ENCODE results near the gene ANKRD33B. TPM values are rescaled to one million over a fixed set of nuclear protein-coding genes. Genes with fewer than 3 reads are reported as not detected.

Gene ANKRD33B
- total RNA-seq, 6 donors from 2014 or later, result 3.1 to 10.5 (median 7.9) TPM

GRCh38 chr5:10520706-10521105 is 43.2 kb upstream of the ANKRD33B start:
- H3K27ac ChIP-seq, result peak overlapping the region in 1 of 4 donors; percentile 10
- H3K4me3 ChIP-seq, result no peak overlapping the region
- H3K9me3 ChIP-seq, result peaks cover 0 to 4% (median 0%) of the 10 kb centered on the region in 4 donors
- ATAC-seq (ENCODE audit: low FRiP score in 2 of 2) (no peak), DNase-seq (no peak)
- no peaks in the 10 kb centered on the region for H3K27me3 ChIP-seq
- TF ChIP-seq CTCF (IDR thresholded peaks at IDR 0.05) (no peak), POLR2A (IDR thresholded peaks at IDR 0.05) (no peak), EP300 (IDR thresholded peaks at IDR 0.05) (no peak), POLR2AphosphoS5 (IDR thresholded peaks at IDR 0.05) (no peak)
- 63 to 74% methylated on average over 4 of the region's 4 CpGs for WGBS, 2 donors
- H3K36me3 ChIP-seq, result no peaks in the 10 kb centered on the region
- H3K4me1 ChIP-seq, result no peaks in the 10 kb centered on the region

DNA sequence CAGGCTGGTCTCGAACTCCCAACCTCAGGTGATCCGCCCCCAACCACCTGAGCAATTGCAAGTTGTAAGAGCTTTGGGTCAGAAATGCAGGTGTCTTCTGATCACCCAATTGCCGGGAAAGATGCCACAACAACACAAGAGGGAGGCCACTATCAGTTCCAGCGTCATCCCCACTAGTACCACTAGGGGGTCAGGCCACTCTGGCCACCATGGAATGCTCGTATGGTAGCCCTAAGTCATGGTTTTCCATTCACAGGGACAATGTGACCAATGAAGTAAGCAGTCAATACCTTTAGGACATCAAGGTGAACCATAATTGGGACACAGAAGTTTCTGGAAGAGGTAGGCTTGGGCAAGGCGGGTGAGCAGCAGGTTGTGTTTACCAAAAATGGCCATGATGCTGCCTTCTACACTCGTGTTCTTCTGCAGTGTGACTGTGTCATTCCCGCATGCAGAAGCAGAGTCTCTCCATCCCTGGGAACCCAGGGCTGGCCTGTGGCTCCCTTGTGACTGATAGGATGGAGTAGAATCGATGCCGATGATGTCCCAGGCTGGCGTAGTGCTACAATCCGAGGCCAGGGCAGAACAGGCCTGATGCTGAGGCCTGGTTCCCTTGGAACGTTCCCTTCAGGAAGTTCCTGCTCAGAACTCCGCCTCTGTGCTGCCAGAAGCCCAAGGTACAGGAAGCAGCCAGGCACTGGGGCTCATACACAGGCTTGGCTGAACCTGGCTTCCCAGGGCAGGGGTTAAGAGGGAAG is 42.2 kb upstream of the ANKRD33B start:
- ATAC-seq (ENCODE audit: low FRiP score in 2 of 2) (no peak), DNase-seq (no peak)
- peaks cover 0 to 4% (median 0%) of the 10 kb centered on the region in 4 donors for H3K9me3 ChIP-seq
- no peak overlapping the region for H3K4me3 ChIP-seq
- no peaks in the 10 kb centered on the region for H3K36me3 ChIP-seq
- 87 to 92% methylated on average over 13 to 14 of the region's 14 CpGs for WGBS, 2 donors
- no peaks in the 10 kb centered on the region for H3K4me1 ChIP-seq
- TF ChIP-seq CTCF (IDR thresholded peaks at IDR 0.05) (peak in 1 of 6 experiments; percentile 26), POLR2AphosphoS5 (IDR thresholded peaks at IDR 0.05) (no peak)
- no peaks in the 10 kb centered on the region for H3K27me3 ChIP-seq
- no peak overlapping the region for H3K27ac ChIP-seq

DNA sequence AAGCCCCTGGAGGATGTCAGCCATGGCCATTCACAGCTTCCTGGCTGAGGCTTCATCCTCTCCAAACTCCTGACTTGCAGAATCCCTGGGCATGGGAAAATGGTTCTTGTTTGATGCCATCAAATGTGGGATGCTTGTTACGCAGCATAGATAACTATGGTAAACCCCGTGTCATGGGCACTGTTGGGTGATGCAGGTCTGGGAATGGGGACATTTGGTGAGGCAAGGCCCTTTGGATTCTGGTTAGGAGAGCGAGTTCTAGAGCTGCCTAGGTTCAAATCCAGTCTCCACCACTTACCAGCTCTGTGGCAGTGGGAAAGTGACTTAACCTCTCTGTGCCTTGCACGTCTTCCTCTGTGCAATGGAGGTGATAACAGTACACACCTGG is 41.7 kb upstream of the ANKRD33B start:
- no peak overlapping the region for H3K4me3 ChIP-seq
- DNase-seq, result no peak
- H3K9me3 ChIP-seq, result peaks cover 0 to 4% (median 0%) of the 10 kb centered on the region in 4 donors
- TF ChIP-seq POLR2A (IDR thresholded peaks at IDR 0.05) (no peak), EP300 (IDR thresholded peaks at IDR 0.05) (no peak), POLR2AphosphoS5 (IDR thresholded peaks at IDR 0.05) (no peak), CTCF (IDR thresholded peaks at IDR 0.05) (no peak)
- WGBS, 2 donors, result 100% methylated on average over 4 of the region's 4 CpGs
- H3K27me3 ChIP-seq, result no peaks in the 10 kb centered on the region
- no peak for ATAC-seq (ENCODE audit: low FRiP score in 2 of 2)
- no peaks in the 10 kb centered on the region for H3K4me1 ChIP-seq
- H3K36me3 ChIP-seq, result no peaks in the 10 kb centered on the region
- H3K27ac ChIP-seq, result no peak overlapping the region

DNA sequence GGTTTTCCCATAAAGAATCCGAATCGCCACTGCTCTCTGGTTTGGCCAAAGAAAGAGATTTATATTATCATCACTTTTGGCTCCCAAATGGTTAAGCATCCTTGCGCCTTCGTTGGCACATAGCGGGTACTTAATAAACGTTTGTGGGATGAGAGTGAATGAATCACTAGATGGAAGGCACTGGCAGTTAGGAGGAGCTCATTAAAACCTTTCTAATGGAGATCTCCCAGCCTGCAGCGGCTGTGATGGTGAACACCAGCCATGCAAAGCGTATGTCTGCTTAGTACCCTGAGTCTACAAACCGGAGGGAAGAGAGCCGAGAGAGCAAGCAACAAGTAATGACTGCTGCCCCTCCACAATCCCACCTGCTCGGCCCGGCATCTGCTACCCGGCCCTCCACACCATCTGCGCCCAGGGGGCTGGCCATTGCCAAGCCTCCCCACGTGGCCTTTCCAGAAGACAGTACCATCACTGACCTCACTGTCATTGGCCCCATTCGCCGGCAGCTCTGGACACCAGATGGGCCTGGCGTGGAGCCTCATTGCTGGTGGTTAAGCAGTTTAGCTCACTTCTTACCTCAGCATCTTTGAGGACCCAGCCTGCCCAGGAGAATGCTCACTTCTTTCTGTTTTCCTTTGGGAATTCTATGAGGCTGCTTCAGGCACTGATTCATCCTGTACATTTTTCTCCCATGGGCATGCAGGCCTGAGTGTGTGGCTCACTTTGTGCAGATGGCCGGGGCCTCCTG is 39.3 kb upstream of the ANKRD33B start:
- no peaks in the 10 kb centered on the region for H3K36me3 ChIP-seq
- peaks cover 0 to 4% (median 0%) of the 10 kb centered on the region in 4 donors for H3K9me3 ChIP-seq
- DNase-seq (no peak), ATAC-seq (ENCODE audit: low FRiP score in 2 of 2) (peak in 1 of 2 donors; percentile 72)
- H3K27me3 ChIP-seq, result no peaks in the 10 kb centered on the region
- no peak overlapping the region for H3K27ac ChIP-seq
- WGBS, 2 donors, result 82 to 90% methylated on average over 17 to 19 of the region's 19 CpGs
- no peaks in the 10 kb centered on the region for H3K4me1 ChIP-seq
- H3K4me3 ChIP-seq, result no peak overlapping the region
- TF ChIP-seq CTCF (IDR thresholded peaks at IDR 0.05), result no peak
- no peak for TF ChIP-seq EP300 (IDR thresholded peaks at IDR 0.05)
- no peak for TF ChIP-seq POLR2A (IDR thresholded peaks at IDR 0.05)
- no peak for TF ChIP-seq POLR2AphosphoS5 (IDR thresholded peaks at IDR 0.05)

Data from upper lobe of left lung (tissue), 6 donors.